HG03558 (cell line): ENCODE measurements around the gene ITGBL1.

Experiments used
- ATAC-seq: cut with Tn5 transposase; IDR thresholded peaks from one replicate; pipeline ENCODE4 v1.9.1; 2021; ENCODE audit warnings: moderate number of reproducible peaks; ENCODE audit not compliant: unreplicated experiment; ENCODE audit errors: extremely low read depth

ITGBL1 gene

GRCh38 chr13:101452519-101453485 lies at the start of gene ITGBL1:
Gene ITGBL1 (plus strand): TSS chr13:101452675. CDS start chr13:101452834, 159 bp downstream.
- peak; percentile 73 for ATAC-seq

DNA sequence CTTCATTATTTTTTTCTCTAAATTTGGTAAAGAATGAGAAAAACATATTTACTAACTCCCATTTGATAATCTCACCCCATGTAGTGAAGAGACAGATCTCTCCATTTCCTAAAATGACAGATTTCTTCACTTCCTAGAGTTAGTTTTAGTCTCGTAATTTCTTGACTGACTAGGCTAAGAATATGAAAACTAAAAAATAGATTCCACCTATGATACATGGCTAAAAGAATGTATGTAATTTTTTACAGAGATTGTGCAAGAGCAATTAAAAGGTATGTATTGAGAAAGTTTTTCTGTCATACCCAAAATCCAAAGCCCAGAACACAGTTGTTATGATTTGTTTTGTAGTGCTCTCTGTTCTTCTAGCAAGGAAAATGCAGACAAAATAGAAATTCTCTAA lies 45.7 kb upstream of the ITGBL1 start:
- no peak for ATAC-seq

DNA sequence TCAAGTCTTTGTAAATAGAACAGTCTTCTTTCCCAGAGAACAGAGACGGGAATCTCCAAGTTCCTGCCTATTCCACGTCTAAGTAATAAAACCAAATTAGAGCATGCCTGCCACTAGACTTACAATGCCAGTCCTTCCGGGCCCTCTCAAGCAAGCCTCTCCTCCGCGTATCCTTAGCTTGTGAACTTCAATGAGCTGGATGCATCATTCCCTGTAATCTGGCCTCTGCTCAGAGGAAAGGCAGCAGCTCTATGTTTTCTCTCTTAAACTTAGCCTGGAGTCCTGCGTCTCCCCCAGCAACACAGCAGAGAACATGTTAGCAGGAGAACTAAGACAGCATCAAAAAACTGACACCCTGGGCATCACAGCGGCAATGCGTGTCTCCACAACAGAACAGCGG lies 44.3 kb upstream of the ITGBL1 start:
- ATAC-seq, result no peak

DNA sequence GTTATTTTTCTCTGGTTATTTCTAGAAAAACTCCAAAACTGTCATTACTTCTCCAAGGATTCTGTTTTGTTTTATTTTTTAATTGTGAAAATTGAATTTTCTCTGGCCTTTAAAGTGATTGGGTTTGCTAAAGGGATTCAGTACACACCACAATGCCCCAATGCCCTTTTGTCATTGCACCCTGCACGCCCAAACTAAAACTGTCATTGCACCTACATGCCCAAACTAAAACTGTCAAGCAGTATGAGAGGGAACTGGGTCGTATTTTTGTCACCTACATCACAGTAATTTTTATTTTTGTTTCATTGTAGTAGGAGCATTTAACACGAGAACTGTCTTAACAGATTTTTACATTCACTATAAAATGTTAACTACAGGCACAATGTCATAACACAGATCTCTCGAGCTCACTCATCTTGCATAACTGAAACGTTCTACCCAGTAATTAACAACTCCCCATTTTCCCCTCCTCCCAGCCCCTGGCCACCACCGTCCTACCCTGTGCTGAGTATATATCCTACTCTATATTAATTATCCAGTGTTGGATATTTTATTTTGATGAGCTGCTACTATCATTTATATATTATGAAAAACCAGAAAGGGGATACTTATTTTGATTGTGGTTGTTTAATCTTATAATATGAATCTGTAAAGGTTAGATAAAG lies 43.4 kb upstream of the ITGBL1 start:
- no peak for ATAC-seq

GRCh38 chr13:101412076-101412475 lies 40.4 kb upstream of the ITGBL1 start:
- ATAC-seq, result no peak

DNA sequence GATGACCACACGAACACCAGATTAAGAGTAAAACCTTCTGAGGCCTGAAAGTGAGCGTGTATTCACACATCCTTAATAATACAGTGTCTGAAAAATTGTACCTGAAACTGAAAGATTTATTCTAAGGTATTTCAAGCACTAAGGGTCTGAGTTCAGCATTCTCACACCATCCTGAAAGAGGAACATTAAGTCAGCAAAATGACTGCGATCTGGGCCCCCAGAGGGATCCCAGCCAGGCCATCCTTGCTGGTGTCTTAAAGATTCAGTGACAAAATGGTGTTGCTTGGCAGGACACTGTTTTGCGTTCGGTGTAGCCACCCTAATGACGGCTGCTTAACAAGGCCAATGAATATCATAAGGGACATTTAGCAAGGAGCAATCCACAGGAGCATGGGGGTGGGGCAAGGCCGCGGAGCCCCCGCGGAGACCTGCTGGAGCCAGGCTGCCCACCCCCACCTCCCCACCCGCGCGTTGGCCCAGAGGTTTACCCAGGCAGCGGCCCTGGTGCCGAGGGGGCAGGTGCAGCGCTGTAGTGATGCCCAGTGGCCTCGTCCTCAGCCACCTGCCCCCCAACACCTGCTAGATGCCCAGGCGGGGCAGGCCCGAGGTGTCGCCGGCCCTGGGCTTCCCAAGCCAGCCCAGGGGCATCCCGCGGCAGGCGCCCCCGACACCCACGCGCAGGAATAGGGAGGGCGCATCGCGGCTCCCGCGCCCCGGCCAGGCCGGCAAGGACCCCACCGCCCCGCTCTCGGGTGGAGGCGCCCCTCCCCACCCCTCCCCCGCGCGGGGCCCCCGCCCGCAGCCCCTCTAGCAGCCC lies 36.9 kb upstream of the ITGBL1 start:
- ATAC-seq, result no peak

GRCh38 chr13:101416181-101417042 lies 36.1 kb upstream of the ITGBL1 start, which contains the start of gene NALCN:
Gene NALCN (minus strand): TSS chr13:101416508. CDS start chr13:101399126, 17,382 bp downstream.
- no peak for ATAC-seq

DNA sequence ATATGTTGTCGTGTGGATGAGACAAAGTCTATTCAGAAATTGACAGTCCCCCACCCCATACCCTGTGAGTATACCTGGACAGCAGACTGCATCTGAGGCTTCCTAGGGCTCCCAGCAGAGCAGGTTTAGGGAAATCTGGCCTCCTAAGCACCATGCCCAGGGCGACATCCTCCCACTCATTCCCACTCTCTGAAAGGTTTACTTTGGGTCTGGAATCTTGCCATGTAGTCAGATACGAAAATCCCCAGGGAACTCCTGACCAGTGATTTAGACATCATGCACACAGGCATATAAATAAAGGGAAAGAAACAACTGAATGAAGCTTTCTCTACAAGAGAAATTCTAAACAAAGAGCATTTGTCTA lies 35.5 kb upstream of the ITGBL1 start:
- ATAC-seq, result no peak

GRCh38 chr13:101417501-101417900 lies 35.0 kb upstream of the ITGBL1 start:
- no peak for ATAC-seq

- no peak for ATAC-seq
These were observed 28.6 kb upstream of the ITGBL1 start for GRCh38 chr13:101423872-101424271.

DNA sequence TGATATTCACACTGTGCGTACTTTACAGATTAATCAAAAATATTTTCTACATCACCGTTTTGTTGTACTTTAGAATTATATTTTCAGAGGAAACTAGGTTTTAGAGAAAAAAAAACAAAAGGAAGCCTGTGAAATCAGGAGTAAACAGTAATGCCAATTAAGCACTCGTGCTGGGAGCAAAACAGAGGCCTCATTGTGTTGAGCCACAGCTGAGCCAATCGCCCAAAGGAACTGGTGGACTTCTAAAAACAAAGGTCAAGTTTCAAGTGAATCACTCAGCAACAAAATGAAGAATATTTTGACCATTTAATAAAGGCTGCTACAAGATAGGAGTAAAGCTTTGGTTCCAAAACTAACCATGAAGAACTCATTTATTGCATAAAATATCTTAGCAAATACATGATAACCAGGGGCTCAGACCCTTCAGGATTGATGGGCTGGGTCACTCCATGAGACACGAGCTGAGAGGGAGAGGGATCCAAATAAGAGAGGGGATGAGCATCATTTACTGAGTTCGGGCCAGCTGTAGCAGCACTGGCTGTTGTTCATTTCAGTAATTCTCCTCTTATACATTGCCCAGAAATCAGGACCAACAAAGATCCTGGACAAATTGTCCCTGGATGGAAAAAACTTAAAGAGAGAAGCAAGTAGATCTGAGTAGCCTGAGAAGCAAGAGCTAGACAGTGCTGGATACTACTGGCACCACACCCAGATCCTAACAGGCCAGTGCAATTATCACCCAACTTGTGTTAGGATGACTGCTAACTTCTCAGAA lies 27.9 kb upstream of the ITGBL1 start:
- no peak for ATAC-seq

DNA sequence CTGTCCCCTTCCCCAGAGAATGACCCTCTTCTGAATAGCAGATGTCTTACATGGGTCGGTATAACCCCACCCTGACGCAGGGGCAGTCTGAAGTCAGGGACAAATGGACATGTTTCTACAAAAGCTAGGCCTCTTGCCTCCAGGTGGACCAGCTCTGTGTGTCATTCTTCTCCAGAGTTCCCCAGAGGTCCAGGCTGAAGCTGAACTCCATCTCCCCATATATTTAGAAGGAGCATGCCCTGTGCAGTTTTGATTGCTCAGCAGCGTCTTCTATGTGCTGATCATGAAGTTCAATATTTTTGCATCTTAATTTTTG lies 27.4 kb upstream of the ITGBL1 start:
- ATAC-seq, result no peak

DNA sequence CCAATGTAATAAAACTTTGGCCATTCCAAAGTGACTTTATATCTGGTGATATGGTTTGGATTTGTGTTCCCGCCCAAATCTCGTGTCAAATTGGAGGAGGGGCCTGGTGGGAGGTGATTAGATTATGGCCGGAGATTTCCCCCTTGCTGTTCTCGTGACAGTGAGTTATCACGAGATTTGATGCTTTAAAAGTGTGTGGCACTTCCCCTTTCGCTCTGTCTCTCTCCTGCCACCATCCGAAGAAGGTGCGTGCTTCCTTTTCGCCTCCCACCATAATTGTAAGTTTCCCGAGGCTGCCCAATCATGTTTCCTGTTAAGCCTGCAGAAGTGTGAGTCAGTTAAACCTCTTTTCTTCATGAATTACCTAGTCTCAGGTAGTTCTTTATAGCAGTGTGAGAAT lies 26.9 kb upstream of the ITGBL1 start:
- no peak for ATAC-seq

- ATAC-seq, result no peak
These were observed 22.7 kb upstream of the ITGBL1 start for GRCh38 chr13:101429733-101430132.

DNA sequence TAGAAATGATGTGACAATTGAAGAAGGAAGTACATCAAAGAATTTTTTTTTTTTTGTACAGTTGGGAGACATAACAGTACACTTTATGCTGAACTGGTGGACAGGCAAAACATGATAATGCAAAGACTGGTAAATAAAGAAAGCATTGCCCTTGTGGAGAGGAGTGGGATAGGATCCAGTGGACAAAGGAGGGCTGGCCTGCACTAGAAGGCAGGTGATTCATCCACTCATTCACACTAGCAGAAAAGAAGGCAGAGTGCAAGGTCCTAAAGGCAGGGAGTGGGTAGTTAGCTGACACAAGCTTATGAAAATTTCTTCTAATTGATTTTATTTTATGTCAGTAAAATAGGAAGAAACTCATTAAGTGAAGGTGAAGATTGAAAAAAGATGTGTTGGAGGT lies 18.6 kb upstream of the ITGBL1 start:
- ATAC-seq, result no peak

GRCh38 chr13:101434486-101434885 lies 18.0 kb upstream of the ITGBL1 start:
- ATAC-seq, result no peak

DNA sequence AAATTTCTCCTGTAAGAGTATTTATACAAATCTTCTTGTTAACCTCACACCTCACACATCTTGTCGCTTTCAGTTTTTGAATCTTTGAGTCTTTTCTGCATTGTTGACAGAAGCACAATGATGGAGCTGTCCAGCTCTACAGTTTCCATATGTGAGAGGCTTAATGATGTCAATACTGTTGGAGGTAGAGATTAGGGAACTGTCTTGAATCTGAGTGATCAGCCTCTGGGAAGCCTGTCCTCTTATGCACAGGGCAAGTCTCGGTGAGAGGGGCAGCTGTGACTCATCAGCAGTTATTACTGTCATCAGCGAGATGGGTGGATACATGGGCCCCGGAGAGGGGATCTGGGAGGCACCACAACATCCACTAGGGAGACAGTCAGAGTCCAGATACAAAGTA lies 4.6 kb upstream of the ITGBL1 start:
- ATAC-seq, result no peak

DNA sequence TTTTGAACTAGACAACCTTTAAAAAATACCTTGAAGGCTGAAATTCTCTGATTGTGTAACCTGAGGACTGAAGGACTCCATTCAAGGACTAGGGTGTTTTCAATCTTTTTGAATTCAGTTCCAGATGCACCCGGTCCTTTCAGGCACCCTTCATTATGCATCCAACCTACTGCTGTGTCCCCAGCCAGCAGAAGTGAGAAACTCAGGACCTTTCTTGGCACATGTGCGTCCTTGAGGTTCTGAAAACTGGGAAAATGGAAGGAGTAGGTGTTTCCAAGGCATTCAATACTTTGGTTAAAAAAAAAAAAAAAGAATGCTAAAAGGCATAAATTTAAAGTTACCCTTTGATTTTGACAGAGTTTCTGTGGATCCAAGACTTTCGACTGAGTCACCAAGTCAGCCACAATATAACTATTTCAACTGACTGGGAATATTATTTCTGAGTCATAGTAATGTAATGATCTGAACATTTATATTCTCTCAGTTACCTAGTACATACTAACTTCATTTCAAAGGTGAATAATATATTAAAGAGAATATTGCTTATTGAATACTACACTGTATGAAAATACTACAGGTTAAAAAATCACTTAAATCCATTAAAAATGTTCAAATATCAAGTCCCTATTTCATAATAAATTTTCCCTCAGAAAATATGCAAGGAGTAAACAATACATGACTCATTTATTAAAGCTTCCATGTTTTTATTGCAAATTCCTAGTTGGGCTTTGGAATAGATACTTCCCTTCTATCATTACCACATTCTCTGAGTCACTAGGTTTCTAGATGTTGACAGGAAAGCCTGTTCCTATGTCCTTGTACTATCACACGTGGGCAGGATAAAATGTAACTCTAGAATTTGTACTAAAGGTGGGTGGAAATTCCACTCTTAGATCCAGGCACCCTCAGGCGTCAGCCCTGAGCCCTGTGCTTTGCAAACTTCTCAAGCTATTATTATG lies 2.4 kb upstream of the ITGBL1 start:
- no peak for ATAC-seq
